Fibroblast of skin of right quadriceps (primary cell): ENCODE results near the gene TIMM13.
"Not testable (repeated sequence)": the region's sequence is repeated elsewhere in the genome, so short reads cannot be mapped to it uniquely, and the experiment has no call there.

Experiments used
- DNase-seq: peaks from one replicate; pipeline ENCODE4 v3.0.0-alpha.2; 2013

Gene TIMM13

DNA sequence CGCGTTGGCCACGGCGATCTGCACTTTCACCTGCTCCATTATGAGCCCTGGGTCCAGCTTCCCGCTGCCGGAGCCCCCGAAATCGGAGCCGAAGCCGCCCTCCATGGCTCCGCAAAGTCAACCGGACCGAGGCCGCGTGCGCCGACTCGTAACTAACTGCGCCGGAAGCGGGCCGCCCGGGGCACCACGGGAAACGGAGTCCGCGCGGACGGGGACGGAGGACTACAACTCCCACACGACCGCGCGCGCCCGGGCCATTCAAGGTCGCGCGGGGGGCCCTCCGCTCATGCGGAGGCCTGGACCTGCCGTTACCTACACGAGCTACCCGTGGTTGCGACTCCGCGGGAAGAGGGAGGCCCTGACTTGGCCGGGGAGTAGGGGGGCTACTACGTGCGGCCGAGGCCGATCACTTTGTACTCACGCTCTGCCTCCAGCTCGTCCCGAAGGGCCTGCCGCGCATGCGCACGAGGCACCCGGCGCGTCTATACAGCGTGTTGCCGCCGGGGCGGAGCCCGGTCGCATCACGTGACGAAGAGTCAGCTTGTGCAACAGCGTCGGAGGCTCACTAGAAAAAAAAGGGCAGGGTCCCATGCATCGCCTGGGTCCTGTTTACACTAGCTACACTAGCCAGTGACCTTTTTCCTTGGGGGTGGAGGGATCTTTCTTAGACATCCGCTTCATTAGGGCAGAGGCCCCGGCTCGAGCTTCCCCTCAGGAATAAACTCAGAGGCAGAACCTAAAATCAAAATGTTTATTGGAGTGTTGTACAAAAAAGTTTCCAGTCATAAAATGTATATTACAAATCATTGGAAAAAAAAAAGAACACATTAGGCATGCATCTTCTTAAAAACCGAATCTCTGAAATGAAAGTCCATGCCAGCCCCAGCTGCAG lies at the start of gene TIMM13:
TSS of gene TIMM13 (minus strand) at position 158 of the 892 bp plus-strand sequence. CDS start at position 105, 53 bp downstream.
- peak; percentile 95 for DNase-seq

DNA sequence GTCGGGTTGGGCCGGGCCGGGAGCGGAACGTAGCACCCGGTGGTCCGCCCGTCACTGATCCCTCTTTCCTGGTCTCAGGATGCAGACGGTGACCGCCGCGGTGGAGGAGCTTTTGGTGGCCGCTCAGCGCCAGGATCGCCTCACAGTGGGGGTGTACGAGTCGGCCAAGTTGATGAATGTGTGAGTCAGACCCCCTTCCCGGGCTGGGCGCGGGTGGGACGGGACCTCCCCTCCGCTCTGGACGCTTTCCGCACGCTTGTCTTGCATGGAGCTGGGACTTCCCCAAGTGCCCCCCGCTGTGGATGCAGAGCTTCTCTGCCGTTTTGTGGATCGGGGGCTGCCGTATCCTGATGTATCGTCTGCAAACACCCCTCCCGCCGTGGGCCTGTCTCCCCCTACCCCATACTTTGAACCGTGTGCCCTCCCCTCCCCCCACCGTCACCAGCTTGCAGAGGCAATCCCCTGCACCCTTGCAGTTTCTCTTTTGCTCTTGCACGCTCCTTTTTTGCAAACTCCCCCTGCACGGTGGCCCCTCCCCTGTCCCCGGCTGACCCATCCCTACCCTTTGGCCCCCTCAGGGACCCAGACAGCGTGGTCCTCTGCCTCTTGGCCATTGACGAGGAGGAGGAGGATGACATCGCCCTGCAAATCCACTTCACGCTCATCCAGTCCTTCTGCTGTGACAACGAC lies 49.2 kb upstream of the TIMM13 start:
- peak; percentile 86 for DNase-seq

DNA sequence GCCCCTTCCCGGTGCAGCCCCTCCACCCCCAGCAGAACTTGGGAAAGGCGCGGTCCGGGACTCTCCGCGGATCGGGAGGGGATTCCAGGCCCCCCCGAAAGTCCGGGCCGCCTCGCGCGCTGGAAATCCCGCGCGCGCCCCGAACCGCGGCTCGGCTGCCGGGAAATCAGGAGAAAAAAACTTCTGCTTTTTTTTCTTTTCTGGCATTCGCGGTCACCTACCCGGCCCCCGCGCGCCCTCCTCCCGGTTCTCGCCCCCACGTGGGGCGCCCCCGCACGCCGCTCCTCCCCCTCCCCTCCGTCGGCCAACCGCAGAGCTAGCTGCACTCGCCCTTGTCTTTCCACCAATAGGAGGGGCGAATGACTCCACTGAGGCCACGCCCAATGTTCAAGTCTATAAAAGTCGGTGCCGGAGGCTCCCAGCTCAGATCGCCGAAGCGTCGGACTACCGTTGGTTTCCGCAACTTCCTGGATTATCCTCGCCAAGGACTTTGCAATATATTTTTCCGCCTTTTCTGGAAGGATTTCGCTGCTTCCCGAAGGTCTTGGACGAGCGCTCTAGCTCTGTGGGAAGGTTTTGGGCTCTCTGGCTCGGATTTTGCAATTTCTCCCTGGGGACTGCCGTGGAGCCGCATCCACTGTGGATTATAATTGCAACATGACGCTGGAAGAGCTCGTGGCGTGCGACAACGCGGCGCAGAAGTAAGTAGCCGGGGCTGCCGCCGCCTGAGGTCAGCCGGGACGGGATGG lies 48.5 kb upstream of the TIMM13 start, which contains the start of gene GADD45B:
TSS of gene GADD45B (plus strand) at position 426 of the 749 bp plus-strand sequence. CDS start at position 658, 232 bp downstream.
- peak; percentile 99 for DNase-seq

DNA sequence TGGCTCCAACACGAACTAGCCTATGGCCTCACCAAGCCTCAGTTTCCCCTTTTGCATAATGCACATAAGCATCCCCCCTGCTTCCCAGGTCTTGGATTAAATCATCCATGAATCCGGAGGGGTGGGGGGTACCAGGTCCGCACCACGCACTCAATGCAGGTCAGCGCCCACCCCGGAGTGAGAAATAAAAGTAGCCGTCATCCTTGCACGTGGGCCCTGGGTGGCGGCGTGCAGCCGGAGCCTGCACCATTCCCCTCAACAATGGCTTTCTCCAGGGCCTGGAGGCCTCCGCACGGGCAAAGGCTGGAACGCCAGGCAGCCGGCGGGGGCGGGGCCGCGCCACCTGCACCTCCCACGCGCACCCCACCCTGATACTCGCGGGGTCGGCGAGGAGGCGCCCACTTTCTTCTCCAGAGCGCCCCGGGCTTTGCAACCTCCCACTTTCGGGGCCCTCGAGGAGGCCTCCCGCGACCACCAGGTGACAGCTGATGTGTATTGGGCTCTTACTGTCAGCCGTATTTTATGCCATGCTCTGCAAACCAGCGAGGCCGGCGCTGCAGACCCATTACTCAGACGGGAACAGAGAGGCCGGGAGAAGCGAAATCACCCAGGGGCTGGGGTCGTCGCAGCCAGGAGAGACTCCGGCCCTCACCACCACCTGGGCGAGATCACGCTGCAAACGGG lies 47.8 kb upstream of the TIMM13 start:
- peak; percentile 70 for DNase-seq

DNA sequence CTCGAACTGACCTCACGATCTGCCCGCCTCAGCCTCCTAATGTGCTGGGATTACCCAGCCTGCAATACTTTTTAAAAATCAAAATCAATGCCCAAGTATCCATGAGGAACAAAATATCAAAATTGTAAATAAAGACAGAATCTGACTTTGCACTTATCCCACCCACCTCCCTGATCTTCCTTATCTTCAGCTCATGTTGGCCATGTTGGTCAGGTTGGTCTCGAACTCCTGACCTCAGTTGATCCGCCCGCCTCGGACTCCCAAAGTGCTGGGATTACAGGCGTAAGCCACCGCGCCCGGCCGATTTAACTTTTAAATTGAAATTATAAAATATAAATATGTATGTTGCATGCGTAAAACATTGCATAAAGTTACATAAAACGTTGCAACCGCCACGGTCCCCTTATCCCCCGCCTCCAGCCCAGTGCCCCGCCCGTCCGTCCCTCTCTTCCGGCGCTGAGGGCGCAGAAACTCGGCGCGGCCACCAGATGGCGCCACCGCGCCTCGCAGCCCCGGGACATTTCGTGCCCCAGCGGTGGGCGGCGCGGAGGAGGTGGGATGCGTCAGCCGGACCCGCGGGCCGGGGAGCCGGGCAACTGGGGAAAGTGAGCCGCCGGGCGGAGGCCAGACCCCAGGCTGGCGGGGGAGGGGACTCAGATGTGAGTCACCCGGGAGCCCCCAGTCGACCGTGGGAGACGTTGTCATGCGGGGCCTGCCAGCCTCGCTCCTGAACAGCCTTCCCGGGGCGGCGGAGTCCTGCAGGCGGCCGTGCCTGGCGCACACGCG lies 47.0 kb upstream of the TIMM13 start:
- peak; percentile 94 for DNase-seq

DNA sequence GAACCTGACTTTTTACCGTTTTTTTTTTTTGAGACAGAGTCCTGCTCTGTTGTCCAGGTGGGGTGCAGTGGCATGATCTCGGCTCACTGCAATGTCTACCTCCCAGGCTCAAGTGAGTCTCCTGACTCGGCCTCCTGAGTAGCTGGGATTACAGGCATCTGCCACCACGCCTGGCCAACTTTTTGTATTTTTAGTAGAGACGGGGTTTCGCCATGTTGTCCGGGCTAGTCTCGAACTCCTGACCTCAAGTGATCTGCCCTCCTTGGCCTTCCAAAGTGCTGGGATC lies 42.5 kb upstream of the TIMM13 start:
- DNase-seq: not testable (repeated sequence)

DNA sequence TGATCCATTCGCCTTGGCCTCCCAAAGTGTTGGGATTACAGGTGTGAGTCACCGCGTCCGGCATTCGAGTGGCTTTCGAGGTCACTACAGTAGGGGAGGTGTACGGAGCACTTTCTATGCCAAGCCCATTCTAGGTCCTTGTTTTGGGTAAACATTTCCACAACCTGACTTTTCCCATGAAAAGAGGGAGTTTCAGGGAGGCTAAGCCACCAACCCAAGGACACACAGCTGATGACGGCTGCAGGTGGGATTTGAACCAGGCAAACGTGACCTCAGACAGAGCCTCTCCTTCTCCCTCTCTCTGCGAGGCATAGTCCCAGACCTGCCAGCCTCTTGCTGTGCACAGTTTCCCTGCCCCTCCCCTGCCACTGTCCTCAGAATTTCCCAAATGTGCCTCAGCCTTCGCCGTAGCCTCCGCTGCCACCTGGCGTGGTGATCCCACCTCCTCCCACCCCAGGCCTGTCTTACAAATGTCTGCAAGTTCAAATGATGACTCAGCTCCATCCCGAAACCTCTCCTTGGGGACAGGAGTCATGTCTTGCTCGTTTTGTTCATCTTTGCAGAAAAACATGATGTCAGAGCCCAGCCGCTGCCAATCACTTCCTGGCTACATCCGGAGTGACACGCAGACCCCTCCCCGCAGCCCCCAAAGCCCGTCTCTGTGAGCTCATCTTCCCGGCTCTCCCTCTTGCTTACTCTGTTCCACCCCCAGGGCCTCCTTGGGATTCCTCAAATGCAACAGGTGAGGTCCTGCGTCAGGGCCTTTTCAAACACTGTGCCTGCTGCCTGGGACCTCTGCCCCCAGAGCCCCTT lies 41.9 kb upstream of the TIMM13 start:
- peak; percentile 94 for DNase-seq

DNA sequence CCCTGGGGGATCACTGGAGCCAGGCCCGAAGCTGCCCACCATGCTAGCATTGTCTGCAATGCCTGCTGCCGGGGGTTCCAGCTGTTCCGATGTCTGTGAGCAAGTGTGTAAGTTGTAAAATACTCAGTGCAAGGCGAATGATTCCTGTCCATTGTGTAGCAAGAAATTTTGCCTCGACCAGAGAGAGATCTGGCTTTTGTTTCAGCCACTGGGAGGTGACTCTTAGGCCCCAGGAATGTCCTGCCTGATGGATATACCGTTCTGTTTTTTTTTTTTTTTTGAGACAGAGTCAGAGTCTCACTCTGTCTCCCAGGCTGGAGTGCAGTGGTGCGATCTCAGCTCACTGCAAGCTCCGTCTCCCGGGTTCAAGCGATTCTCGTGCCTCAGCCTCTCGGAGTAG lies 41.2 kb upstream of the TIMM13 start:
- no peak for DNase-seq

DNA sequence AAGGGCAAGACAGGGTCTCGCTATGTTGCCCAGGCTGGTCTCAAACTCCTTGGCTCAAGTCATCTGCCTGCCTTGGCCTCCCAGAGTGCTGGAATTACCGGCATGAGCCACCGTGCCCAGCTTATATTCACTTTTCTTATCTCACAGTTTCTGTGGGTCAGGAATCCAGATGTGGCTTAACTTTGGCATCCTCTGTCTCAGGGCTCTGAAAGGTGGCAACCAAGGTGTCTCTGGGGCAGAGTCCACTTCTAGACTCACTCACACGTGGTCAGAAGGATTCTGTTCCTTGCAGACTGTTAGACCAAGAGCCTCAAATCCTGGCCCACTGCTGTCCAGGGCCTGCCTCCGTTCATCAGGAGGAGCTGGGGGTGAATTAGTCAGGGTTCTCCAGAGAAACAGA lies 37.0 kb upstream of the TIMM13 start:
- no peak for DNase-seq

DNA sequence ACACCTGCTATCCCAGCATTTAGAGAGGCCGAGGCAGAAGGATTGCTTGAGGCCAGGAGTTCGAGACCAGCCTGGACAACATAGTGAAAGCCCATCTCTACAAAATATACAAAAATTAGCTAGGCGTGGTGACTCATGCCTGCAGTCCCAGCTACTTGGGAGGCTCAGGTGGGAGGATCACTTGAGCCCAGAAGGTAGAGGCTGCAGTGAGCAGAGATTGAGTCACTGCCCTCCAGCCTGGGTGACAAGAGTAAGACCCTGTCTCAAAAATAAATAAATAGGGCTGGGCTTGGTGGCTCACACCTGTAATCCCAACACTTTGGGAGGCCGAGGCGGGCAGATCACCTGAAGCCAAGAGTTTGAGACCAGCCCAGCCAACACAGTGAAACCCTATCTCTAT lies 36.3 kb upstream of the TIMM13 start:
- DNase-seq: not testable (repeated sequence)

DNA sequence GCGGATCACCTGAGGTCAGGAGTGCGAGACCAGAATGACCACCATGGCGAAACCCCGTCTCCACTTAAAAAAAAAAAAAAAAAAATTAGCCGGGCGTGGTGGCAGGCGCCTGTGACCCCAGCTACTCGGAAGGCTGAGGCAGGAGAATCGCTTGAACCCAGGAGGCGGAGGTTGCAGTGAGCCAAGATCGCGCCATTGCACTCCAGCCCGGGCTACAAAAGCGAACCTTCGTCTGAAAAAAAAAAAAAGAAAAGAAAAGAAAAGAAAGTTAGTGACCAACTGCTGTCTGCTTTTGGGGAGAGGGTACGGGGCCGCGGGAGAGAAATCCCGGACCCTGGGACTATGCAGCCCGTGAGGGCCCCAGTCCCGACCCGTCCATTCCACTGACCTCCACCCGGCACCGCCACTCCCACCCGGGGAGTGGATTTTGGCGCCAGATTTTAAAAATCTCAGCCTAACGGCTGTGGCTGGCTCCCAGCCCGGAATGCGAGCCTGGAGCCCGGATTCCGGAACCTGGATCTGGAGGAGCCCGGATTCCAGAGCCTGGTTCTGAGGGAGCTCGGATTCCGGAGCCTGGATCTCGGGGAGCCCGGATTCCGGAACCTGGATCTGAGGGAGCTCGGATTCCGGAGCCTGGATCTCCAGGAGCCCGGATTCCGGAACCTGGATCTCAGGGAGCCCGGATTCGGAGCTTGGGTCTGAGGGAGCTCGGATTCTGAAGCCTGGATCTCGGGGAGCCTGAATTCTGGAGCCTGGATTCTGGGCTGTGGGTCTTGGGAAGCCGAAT lies 35.4 kb upstream of the TIMM13 start:
- peak; percentile 99 for DNase-seq

DNA sequence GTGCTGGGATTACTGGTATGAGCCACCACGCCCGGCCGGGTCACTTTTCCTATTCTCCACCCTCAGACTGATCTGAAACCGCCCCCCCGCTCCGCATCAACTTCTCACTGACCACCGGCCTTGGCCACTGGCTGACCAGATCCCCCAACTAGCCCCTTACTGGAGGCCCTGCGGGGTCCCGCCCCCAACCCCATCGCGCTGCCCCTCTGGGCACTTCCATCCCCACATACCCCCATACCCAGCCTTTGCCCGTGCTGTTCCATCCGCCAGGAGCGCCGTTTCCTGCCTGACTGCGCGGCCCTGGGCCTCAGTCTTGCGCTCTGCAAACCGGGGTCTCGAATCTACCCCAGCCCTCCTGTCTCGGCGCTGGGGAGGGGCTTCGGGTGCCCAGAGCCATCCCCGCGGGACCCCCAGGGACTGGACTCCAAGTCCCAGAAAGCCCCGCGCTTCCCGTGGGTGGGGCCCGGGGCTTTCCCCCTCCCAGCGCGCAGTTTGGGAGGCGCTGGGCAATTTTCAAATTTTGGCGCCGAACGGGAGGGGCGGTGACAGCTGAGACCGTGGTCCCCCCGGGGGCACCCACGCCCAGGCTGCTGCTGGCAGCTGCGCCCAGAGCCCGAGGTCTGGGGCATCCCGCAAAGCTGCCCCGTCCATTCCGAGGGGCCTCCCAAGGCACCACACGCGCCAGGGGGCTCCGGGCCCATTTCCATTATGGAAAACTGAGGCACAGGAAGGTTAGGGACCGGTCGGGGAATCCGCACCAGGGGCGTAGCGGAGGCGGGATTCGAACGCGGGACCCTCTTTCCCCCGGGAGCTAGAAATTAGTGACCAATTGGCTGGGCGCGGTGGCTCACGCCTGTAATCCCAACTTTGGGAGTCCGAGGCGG lies 34.6 kb upstream of the TIMM13 start:
- DNase-seq: peak; percentile 88

DNA sequence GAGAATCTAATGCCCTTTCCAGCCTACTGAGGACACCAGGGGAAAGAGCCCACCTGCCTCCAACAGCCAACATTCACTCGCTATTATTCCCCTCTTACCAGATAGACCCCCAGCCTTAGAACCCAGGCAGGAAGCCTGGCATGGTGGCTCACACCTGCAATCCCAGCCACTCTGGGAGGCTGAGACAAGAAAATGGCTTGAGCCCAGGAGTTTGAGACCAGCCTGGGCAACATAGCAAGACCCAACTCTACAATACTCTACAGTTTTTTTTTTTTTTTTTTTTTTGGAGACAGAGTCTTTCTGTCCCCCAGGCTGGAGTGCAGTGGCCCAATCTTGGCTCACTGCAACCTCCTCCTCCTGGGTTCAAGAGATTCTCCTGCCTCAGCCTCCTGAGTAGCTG lies 32.9 kb upstream of the TIMM13 start:
- no peak for DNase-seq

DNA sequence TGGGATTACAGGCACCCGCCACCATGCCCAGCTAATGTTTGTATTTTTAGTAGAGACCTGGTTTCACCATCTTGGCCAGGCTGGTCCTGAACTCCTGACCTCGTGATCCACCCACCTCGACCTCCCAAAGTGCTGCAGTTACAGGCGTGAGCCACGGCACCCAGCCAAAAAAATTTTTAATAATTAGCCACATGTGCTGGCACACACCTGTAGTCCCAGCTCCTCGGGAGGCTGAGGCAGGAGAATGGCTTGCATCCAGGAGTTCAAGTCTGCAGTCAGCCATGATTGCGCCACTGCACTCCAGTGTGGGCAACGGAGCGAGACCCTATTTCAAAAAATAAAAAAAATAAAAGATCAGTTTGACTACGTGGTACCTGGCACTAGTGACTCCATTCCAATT lies 31.4 kb upstream of the TIMM13 start:
- not testable (repeated sequence) for DNase-seq

DNA sequence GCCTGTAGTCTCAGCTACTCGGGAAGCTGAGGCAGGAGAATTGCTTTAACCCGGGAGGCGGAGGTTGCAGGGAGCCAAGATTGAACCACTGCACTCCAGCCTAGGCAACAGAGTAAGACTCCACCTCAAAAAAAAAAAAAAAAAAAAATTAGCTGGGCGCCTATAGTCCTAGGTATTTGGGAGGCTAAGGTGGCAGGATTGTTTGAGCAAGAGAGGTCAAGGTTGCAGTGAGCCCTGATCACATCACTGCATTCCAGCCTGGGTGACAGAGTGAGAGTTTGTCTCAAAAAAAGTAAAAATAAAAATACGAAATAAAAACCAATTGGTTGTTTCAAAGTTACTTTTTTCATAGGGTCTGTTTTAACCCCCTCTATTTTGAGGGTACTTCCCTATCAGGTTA lies 30.7 kb upstream of the TIMM13 start:
- DNase-seq: no peak

DNA sequence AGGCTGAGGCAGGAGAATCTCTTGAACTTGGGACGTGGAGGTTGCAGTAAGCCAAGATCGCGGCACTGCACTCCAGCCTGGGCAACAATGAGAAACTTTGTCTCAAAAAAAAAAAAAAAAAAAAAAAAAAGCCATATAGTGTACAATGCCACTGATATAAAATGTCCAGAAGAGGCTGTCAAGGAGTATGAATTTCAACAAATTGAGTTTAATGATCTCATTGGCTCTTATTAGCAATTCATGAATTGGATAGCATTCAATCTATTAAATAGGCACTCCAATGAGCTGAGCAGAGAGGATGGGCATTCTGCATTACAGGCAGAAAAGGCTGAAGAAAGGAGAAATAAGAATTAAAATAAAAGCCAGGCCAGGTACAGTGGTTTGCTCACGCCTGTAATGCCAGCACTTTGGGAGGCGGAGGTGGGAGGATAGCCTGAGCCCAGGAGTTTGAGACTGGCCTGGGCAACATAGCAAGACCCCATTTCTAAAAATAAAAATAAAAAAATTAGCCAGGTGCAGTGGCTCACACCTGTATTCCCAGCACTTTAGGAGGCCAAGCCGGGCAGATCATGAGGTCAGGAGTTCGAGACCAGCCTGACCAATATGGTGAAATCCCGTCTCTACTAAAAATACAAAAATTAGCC lies 30.1 kb upstream of the TIMM13 start:
- no peak for DNase-seq

DNA sequence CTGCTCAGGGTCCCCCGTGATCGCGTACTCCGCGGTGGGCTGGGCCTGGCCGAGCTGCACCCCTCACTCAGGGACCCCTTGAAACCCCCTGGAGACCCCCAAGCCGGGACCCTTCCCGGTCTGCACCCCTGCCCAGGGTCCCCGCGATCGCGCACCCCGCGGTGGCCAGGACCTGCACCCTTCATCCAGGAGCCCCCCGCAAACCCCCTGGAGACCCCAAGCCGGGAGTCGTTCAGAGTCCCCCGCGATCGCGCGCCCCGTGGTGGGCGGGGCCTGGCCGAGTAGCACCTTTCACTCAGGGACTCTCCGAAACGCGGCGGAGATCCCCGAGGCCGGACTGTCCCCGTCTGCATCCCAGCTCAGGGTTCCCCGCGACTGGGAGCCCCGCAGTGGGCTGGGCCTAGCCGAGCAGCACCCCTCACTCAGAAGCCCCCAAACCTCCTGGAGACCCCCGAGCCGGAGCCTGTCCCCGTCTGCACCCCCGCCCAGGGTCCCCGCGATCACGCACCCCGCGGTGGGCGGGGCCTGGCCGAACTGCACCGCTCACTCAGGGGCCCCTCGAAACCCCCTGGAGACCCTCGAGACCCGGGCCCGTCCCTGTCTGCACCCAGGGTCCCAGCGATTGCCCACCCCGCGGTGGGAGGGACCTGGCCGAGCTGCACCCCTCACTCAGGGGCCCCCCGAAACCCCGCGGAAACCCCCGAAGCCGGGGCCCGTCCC lies 28.6 kb upstream of the TIMM13 start:
- no peak for DNase-seq
